Measurements from ENCODE around the gene NT5C1A.

NT5C1A gene

DNA sequence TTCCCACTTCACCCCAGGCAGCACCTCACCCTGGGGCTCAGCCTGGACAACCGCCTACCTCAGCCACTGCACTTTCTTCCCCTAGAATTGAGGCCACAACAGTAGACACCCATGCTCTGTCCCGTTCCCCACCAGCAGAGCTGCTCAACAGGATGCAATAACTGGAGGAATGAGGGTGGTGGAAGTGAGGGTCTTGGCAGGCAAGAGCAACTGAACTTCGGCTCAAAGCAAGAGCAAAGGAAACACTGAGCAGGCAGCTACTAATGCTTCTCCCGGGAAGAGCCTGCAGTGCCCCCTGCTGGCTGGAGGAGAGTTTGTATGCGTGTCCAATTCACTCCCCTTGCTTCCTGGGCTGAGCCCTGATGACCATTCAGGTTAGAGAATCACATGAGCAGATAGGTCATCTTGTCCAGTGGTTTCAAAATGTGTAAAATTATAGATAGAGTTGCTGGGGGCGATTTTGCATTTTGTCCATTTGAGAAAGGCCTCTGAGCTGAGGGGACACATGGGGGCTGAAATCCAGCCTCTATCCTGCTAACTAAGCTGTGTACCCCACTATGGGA lies 13.9 kb downstream of the NT5C1A start:
- peak; percentile 21 for DNase-seq

- DNase-seq, result peak; percentile 62
Observed at GRCh38 chr1:39657402-39657801, 14.5 kb downstream of the NT5C1A start.

GRCh38 chr1:39656391-39656790 lies 15.5 kb downstream of the NT5C1A start:
- DNase-seq, result no peak

DNA sequence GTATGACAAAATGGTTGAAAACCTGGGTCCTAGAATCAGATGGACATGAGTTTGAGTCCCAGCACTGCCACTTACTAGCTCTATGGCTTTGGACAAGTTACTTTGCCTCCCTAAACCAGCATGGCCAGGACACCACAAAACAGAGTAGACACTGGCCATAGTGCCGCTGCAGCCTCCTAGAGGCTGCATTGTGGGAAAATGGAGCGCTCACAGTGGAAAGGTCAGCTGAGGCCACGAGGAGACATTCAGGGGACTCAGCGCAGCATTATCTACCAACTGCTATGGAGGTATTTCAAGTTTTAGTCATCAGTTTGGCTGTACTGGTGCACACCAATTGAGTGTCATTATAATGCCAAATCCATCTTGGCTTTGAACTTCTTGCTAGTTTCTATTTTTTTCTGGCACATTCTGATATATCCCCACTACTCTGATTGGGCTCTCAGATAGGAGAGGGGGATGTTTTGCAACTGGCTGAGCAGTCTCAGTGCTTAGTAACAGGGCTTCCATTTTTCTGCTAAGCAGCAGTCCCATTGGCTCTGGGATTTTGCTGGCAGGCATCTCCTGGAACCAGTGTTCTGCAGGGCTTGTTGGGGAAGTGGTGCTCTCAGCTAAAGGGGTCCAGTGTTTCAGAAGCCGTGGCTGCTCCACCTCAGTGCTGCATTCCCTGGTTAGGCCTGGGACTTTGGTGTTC lies 16.2 kb downstream of the NT5C1A start:
- no peak for DNase-seq

GRCh38 chr1:39654291-39654690 lies 17.6 kb downstream of the NT5C1A start:
- DNase-seq, result no peak

DNA sequence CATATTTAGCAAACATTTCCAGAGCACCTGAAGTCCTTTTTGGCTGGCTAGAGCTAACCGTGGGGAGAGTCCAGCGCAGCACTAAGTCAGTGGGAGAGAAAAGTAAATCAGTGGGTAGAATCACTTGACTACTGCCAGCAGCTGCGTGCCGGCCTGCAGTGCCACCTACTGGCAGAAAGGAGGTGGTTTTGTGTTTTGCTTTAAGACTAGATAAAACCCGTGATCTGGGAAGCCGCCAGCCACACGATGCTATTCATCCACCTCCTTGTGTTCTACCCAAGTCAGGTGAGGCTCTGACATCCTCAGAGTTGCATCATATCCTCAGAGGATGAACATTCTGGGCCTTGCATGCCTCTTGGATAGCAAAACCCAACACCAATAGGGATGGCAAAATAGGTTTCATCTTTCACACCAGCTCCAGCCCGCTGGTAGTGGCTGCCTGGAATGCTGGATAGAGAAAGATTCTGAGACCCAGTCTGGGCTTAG lies 18.3 kb downstream of the NT5C1A start:
- DNase-seq, result peak; percentile 70

- no peak for DNase-seq
Observed at GRCh38 chr1:39652554-39652953, 19.4 kb downstream of the NT5C1A start.

GRCh38 chr1:39652105-39652504 lies 19.8 kb downstream of the NT5C1A start:
- no peak for DNase-seq

GRCh38 chr1:39650431-39650830 lies 21.5 kb downstream of the NT5C1A start:
- no peak for DNase-seq

DNA sequence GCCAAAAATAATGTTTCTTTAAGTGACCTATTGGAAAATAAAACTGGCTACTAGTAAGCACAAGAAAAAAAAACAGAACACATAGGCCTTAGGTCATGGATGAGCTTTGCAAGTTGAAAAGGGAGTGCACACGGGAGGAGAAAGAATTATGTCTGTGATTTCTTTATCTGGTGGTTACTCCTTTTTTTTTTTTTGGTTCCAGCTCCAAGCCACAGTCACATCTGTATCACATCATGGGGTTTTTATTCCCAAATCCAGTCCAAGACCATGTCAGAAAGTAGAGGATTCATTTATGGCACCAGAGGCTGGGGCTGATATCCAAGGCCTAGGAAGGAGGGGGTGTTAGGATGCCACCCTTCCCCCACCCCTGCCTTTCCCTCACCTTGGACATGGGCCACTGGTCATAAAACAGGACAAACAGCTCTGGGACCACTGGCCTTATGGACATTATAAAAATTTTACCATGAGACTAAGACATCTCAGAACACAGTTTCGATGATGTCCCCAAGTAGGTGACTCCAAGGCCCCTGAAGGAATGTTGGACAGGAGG lies 22.2 kb downstream of the NT5C1A start:
- DNase-seq, result no peak

DNA sequence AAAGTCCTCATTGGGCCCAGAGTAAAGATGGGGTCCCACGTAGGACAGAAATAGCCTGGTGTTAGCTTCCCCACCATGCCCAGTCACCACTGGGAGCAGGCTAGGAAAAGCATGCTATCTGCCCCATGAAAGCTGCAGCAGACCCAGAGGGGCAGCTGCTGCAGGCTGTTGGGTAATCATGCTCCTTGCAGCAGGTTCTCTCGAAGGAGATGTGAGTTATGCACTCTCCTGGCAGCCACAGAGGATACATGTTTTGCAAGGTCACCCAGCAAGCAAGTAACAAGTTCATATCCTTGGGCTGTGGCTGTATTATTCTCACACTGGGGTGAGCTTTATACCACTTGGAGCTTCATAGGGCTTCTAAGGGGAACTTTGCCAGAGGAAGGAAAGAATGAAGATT lies 23.4 kb downstream of the NT5C1A start:
- DNase-seq, result no peak

DNA sequence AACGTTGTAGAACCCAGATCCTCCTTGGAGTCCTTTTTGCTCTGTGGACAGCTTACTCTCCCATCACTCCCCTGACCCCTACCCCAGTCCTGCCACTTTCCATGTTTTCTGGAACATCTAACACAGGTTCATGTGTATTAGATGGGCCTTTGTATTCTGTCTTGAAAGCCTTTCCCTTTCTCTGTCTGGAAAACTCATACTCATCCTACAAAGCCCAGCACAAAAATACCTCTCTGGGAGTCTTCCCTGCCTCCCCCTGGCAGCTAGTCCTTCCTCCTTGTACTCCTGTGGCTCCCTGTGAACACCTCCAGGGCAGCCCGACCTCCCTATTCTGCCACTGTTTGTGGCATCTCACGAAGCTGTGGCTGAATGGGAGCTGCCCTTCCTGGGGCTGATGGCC lies 24.7 kb downstream of the NT5C1A start:
- DNase-seq, result no peak

GRCh38 chr1:39646232-39647081 lies 25.4 kb downstream of the NT5C1A start:
- DNase-seq, result peak; percentile 78

GRCh38 chr1:39645411-39646043 lies 26.4 kb downstream of the NT5C1A start:
- no peak for DNase-seq

- no peak for DNase-seq
Observed at GRCh38 chr1:39643705-39644104, 28.2 kb downstream of the NT5C1A start.

GRCh38 chr1:39642796-39643195 lies 29.1 kb downstream of the NT5C1A start:
- no peak for DNase-seq

DNA sequence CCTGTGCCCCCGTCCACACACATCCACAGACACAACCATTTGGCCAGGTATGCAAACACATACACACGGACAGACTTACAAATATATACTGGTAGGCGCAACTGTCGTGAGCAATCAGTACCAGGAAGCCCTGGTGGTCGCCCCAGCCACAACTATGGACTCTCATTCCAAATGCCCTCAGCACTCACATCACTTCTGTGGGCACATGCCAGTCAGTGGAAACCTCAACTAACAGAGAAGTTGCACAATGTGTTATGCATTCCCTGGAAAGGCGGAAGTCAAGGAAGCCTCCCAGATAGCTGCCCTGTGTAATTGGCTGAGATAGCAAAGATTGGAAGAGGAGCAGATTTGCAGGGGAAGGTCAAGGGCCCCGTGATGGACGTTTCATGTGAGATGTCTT lies 31.0 kb downstream of the NT5C1A start:
- no peak for DNase-seq

DNA sequence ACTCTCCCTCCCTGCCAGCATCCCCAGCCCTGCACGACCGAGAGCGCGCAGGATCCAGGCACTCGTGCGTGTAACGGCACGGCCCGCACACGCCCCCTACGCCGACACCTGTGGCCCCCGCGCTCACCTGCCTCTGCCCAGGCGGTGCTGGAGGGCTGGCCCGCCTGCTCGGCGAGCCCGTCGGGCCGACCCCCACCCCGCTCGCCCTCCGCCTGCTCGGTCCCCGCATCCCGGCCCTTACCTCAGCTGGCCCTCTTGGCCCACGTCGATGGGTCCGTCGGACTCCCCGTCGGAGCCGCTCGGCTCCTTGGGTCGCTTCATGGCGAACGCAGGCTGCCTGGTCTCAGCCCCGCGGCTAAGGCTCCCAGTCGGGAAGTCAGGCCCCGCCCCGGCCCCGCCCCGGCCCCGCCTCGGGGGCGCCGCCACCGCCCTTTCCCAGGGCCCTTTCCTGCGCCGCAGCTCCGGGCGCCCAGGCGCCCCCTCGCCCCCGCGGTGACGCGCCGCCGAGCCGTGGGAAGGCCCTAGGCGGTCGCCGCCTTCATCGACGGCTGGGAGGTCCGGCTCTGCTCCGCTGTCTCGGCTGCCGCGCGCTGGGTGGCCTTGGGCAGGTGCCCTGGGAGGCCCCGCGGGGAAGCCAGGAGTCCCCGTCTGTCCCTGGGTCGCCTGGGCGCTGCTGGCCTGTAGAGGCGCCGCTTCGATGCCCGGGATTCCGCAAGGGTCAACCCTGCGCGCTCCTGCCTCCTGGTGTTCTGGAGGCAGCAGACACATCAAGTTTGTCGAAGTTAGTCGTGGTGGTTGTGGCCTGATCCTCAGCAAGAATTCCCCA lies 32.4 kb downstream of the NT5C1A start, which contains the start of gene HEYL:
HEYL (minus strand) TSS at position 339 of the 826 bp plus-strand sequence; CDS start at position 321, 18 bp downstream.
- peak; percentile 59 for DNase-seq

DNA sequence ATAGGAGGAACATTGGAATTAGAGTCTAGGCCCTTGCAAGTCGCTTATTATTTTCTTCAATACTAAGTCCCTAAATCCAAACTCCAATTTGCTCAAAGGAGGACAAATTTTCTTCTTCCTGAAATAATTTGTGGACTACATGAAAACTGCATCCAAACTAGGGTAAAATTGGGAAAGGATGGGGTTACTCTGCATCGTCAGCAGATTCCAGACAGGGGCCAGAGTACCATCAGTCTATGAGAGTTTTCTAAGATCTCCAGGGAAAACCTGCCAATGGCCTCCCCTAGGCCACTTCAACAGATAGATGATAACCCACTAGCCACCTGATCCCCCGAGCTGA lies 33.0 kb downstream of the NT5C1A start:
- DNase-seq, result no peak

DNA sequence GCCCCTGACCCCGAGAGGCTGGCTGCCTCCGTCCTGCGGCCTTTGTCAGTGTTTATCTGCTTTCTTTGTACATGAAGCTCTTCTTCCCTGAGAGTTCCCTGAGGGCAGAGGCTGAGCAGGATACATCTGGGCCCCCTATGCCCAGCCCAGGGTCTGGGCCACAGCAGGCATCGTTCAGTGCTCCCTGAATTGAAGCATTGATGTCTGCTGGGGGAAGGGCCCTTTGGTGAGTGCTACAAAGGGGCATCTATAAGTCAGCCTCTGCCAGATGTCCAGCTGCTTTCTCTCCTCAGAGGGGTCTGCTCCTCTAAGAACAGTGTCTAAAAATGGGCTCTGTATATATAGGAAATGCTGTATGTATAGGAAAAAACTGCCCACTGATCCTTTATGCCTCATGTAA lies 34.5 kb downstream of the NT5C1A start:
- DNase-seq, result no peak

- DNase-seq, result no peak
Observed at GRCh38 chr1:39635871-39636210, 36.1 kb downstream of the NT5C1A start.

DNA sequence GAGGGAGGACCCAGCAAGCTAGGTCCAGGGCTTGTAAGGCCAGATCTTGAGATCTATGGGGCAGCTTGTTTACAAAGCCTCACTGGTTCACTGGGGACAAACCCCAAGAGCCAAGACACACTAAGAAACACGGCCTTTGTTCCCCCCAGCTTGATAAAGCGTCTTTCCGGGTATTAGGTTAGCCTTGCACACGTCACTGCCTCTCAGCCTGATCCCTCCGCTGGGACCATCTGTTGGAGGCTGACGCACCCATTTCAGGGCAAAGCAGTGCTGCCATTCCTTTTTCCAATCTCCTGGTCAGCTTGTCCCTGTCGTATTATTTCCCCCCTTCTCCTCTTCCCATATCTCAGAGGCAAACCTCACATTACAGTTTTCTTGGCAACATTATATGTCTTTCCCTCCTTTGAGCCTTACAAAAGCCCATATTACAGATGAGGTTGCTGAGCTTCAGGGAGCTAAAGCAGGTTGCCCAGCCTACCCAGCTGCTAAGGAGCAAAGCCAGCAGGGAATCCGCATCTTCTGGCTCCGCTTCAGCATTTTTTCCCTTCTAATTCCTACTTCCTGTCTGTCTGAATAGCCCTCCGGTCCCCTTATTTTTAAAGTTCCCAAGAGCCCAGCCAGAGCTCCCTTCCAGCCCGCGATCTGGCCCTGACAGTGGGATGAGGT lies 36.6 kb downstream of the NT5C1A start:
- peak; percentile 31 for DNase-seq

Measured in NCI-H2171 treated with DMSO at 0.1 percent for 48 hours (cell line).